ENCODE measurements around the gene NFKBIE. TPM values are rescaled to one million over a fixed set of nuclear protein-coding genes. Genes with fewer than 3 reads are reported as not detected.

NFKBIE gene
- total RNA-seq, 1 donor from 2014 or later = 5.3 TPM

- FAIRE-seq (no peak), DNase-seq (ENCODE audit: low read depth) (no peak)
- Histone ChIP-seq H3K36me3 (ENCODE audit: control insufficient read depth, insufficient read depth, low read length) (peaks cover 38% of the 10 kb centered on the region), H3K4me3 (ENCODE audit: low read depth, low read length) (no peak overlapping the region), H3K27me3 (ENCODE audit: control insufficient read depth, insufficient read depth, low read length) (peaks cover 8% of the 10 kb centered on the region)
- TF ChIP-seq CTCF (IDR thresholded peaks at IDR 0.05; ENCODE audit: insufficient read depth, low read length, severe bottlenecking) = no peak
These were observed 35.0 kb upstream of the NFKBIE start for GRCh38 chr6:44300292-44300823.

DNA sequence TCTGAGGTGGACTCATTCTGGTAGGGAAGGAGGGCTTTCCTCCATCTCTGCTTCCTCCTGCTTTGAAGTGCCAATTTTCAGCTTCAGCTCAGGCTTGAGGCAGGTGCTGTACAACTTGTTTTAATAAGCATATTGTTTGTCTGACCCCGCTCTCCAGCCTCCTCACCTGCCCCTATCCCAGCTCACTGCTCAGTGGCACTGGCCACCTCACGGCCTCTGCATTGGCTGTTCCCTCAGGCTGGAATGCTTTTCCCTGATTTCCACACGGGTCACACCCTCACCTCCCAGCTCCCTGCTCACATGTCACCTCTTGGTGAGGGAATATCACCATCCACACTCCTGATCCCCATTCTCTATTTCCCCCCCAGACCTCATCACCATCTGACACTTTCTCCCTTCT, 33.5 kb upstream of the NFKBIE start:
- H3K4me3 ChIP-seq (ENCODE audit: low read depth, low read length) = no peak overlapping the region
- DNase-seq (ENCODE audit: low read depth) (no peak), FAIRE-seq (no peak)
- no peak for TF ChIP-seq CTCF (IDR thresholded peaks at IDR 0.05; ENCODE audit: insufficient read depth, low read length, severe bottlenecking)
- peaks cover 13% of the 10 kb centered on the region for H3K27me3 ChIP-seq (ENCODE audit: control insufficient read depth, insufficient read depth, low read length)
- H3K36me3 ChIP-seq (ENCODE audit: control insufficient read depth, insufficient read depth, low read length) = peaks cover 25% of the 10 kb centered on the region

DNA sequence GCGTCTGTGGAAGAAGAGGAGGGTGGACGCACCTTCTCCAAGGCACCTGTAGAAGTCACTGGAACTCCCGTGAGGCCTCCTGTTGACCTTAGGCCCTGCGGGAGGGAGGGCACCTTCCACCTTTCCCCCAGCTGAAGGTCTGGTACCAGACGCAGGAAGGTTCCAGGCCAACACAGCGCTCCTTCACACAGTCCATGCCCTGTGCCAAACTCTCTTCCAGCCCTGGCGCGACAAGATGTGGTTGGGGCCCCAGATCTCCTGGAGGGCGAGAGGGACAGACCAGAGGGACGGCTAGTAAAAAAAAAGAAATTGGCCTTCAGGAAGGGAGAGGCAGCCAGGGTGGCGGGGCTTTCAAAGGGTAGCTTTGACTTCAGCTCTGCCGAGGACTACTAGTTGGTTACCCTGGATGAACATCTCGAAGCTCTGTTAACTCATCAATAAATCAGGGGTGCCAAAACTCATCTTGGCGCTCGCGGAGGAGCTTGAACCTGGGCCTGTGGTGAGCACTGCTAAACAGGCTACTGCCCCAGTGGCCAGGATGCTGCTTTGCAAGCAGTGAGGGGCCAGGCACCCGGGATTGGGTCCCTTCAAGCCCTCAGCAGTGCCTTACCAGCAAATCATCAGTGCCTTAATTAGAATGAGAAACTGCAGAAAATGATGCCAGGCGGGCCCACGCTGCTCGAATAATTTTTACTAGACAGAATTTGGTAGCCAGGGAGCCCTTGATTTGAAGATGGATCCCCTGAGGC, 32.9 kb upstream of the NFKBIE start:
- FAIRE-seq (no peak), DNase-seq (ENCODE audit: low read depth) (no peak)
- Histone ChIP-seq H3K4me3 (ENCODE audit: low read depth, low read length) (no peak overlapping the region), H3K36me3 (ENCODE audit: control insufficient read depth, insufficient read depth, low read length) (peaks cover 21% of the 10 kb centered on the region), H3K27me3 (ENCODE audit: control insufficient read depth, insufficient read depth, low read length) (peaks cover 13% of the 10 kb centered on the region)
- no peak for TF ChIP-seq CTCF (IDR thresholded peaks at IDR 0.05; ENCODE audit: insufficient read depth, low read length, severe bottlenecking)

DNA sequence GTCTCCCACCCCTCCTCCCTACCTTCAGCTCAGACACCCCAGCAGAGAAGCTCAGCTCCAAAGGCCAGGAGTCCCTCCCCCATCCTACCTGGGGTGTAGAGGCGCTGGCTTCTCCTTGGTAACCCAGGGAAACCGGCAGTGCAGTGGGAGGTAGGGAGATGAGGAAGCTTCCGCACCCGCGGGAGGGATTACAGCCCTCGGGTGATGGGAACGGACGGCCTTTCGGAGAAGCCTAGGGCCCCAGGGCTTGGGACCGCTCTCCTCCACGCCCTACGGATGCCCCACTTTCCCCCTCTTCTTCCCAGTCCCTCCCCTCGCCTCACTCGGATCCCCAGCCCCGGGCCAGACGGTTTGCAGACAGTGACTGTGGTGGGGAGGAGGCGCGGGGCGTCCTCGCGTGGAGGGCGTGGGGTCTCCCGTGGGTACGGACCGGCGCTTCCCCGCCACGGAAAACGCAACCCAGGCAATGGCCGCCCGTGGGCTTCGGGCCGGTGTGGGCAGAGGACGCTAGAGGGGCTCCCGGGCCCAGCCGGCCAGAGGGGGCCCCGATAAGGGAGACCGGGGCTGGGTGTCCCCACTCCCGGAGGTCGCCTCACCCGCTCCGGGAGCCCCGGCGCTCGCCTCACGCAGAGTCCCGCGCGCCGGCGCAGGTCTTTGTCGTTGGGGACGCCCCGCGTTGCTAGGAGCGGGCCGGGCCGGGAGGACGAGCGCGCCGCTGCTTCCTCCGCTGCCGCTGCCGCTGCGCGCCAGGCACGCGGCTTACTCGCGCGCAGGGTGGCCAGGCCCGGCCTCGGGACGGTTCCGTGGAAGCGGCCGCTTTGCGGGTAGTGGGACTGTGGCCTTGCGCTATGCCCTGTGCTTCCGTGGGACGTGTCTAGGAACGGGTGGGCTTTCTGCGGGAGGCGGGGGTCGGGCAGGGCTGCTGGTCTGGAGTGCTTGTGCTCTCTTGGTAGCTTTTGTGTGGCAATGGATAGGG, 32.0 kb upstream of the NFKBIE start:
- no peak for TF ChIP-seq CTCF (IDR thresholded peaks at IDR 0.05; ENCODE audit: insufficient read depth, low read length, severe bottlenecking)
- peaks cover 13% of the 10 kb centered on the region for H3K27me3 ChIP-seq (ENCODE audit: control insufficient read depth, insufficient read depth, low read length)
- peaks cover 12% of the 10 kb centered on the region for H3K36me3 ChIP-seq (ENCODE audit: control insufficient read depth, insufficient read depth, low read length)
- DNase-seq (ENCODE audit: low read depth) (no peak), FAIRE-seq (no peak)
- H3K4me3 ChIP-seq (ENCODE audit: low read depth, low read length) = peak overlapping the region; percentile 31

GRCh38 chr6:44294832-44295791, 29.8 kb upstream of the NFKBIE start:
- peaks cover 1% of the 10 kb centered on the region for H3K36me3 ChIP-seq (ENCODE audit: control insufficient read depth, insufficient read depth, low read length)
- H3K27me3 ChIP-seq (ENCODE audit: control insufficient read depth, insufficient read depth, low read length) = peaks cover 13% of the 10 kb centered on the region
- H3K4me3 ChIP-seq (ENCODE audit: low read depth, low read length) = no peak overlapping the region
- TF ChIP-seq CTCF (IDR thresholded peaks at IDR 0.05; ENCODE audit: insufficient read depth, low read length, severe bottlenecking) = no peak
- FAIRE-seq (no peak), DNase-seq (ENCODE audit: low read depth) (no peak)
